Stomach (tissue), 9 donors: Measurements from ENCODE around the gene CEP112. TPM values are rescaled to one million over a fixed set of nuclear protein-coding genes. Genes with fewer than 3 reads are reported as not detected.

ENCODE experiments used
- DNase-seq, 2 donors: peaks; one replicate each; pipeline versions ENCODE4 v3.0.0 to v3.0.0-alpha.2; 2013 to 2019
- H3K27ac ChIP-seq, 5 donors: fragments of 200-600 bp in 4 of 5; sonication (generic) in 4 of 5; one replicate each; pipeline ENCODE4 v1.5.1; 2013 to 2019; ENCODE audit warnings: mild to moderate bottlenecking in 1 of 5, moderate library complexity in 1 of 5
- H3K27me3 ChIP-seq, 3 donors: fragments of 200-600 bp; sonication (generic); one replicate each; pipeline ENCODE4 v1.5.1; 2017 to 2019; ENCODE audit warnings: mixed run types in 1 of 3
- H3K36me3 ChIP-seq, 4 donors: fragments of 200-600 bp; sonication (generic); 1 replicate in 3 of 4; 2 replicates in 1 of 4; pipeline ENCODE4 v1.5.1; 2016 to 2019
- H3K4me1 ChIP-seq, 4 donors: fragments of 200-600 bp; sonication (generic); one replicate each; pipeline ENCODE4 v1.5.1; 2016 to 2019
- H3K4me3 ChIP-seq, 4 donors: fragments of 200-600 bp; sonication (generic) in 3 of 4; one replicate each; pipeline ENCODE4 v1.5.1; 2016 to 2019; ENCODE audit warnings: mild to moderate bottlenecking in 1 of 4
- H3K9me3 ChIP-seq, 4 donors: fragments of 200-600 bp; sonication (generic); one replicate each; pipeline ENCODE4 v1.5.1; 2016 to 2019
- CTCF ChIP-seq, 7 experiments: fragments of 450-650 bp in 4 of 7; fragments of 200-600 bp in 3 of 7; sonication (generic) in 3 of 7; IDR thresholded peaks; one replicate each; pipeline ENCODE4 v1.5.1; 2016 to 2019; ENCODE audit warnings: antibody characterized with exemption in 7 of 7, control low read depth in 2 of 7, mild to moderate bottlenecking in 1 of 7
- EP300 ChIP-seq: sonication (generic); formaldehyde crosslinking; IDR thresholded peaks from one replicate; pipeline ENCODE4 v1.6.1; 2017; ENCODE audit warnings: antibody characterized with exemption
- POLR2A ChIP-seq, 4 donors: fragments of 450-650 bp; IDR thresholded peaks; one replicate each; pipeline ENCODE4 v1.6.1; 2016; ENCODE audit warnings: antibody characterized with exemption in 4 of 4, control low read depth in 2 of 4, mild to moderate bottlenecking in 1 of 4, moderate library complexity in 1 of 4
- POLR2AphosphoS5 ChIP-seq, 3 donors: sonication (generic); formaldehyde crosslinking; IDR thresholded peaks; one replicate each; pipeline ENCODE4 v1.6.1; 2016; ENCODE audit warnings: antibody characterized with exemption in 3 of 3
- WGBS, 5 donors: extraction: QIAGEN DNeasy Blood & Tissue Kit in 3 of 5; methylation state at CpG; one replicate each; pipeline versions ENCODE4 v1.1.5 to v1.1.7; 2013 to 2018; 5-methylcytosine and 5-hydroxymethylcytosine counted together
- intact Hi-C: fragments of 100-400 bp; cut with DNase I; formaldehyde crosslinking; loops from one replicate; pipeline ENCODE4 v1.15.1; 2023; ENCODE audit warnings: low total_unique reads
- polyA plus RNA-seq, 3 donors: library from polyadenylated mRNA; stranded (reverse); fragments of 200-250 nt; gene quantifications; one replicate each; pipeline ENCODE4 v1.2.3, GENCODE V29; 2013
- total RNA-seq, 5 donors: library from RNA; depleted of rRNA; stranded (reverse); fragments of >200 nt; gene quantifications; one replicate each; pipeline versions ENCODE4 v1.1.0 to v1.2.3, GENCODE V29; 2014 to 2016
- donor health status: healthy with polysubstance abuse.
- donor health status: Bipolar disorder and iron deficiency.
- donor health status: healthy.

Gene CEP112
- total and polyA plus RNA-seq, 8 donors: 3.5 to 108 (median 13.3) TPM

- H3K36me3 ChIP-seq: no peaks in the 10 kb centered on the region
- DNase-seq: no peak
- 90 to 96% (median 93%) methylated on average over 1 of the region's 1 CpG for WGBS, 5 donors
- H3K4me1 ChIP-seq: no peaks in the 10 kb centered on the region
- no peak overlapping the region for H3K4me3 ChIP-seq
- H3K9me3 ChIP-seq: peaks cover 0 to 12% (median 12%) of the 10 kb centered on the region in 4 donors
- intact Hi-C loops: loop anchor here (10.0 kb wide), 1 partner anchor 242 kb away; no protein-coding TSS in a partner anchor
- no peak for TF ChIP-seq CTCF (IDR thresholded peaks at IDR 0.05)
- TF ChIP-seq POLR2AphosphoS5 (IDR thresholded peaks at IDR 0.05): no peak
- TF ChIP-seq POLR2A (IDR thresholded peaks at IDR 0.05): no peak
- TF ChIP-seq EP300: no peak
- H3K27me3 ChIP-seq: no peaks in the 10 kb centered on the region
- no peak overlapping the region for H3K27ac ChIP-seq
These were observed 394.8 kb downstream of the CEP112 start for GRCh38 chr17:65797101-65797500.

GRCh38 chr17:65794572-65794971 lies 397.4 kb downstream of the CEP112 start:
- Histone ChIP-seq H3K9me3 (no peaks in the 10 kb centered on the region), H3K27ac (no peak overlapping the region), H3K4me3 (no peak overlapping the region), H3K4me1 (no peaks in the 10 kb centered on the region), H3K36me3 (no peaks in the 10 kb centered on the region), H3K27me3 (no peaks in the 10 kb centered on the region)
- 35 to 57% (median 39%) methylated on average over 5 of the region's 5 CpGs for WGBS, 5 donors
- TF ChIP-seq CTCF (IDR thresholded peaks at IDR 0.05) (peak in 5 of 7 experiments; percentile 35 to 72 (median 63)), POLR2A (IDR thresholded peaks at IDR 0.05) (no peak)
- peak; percentile 38 to 45 for DNase-seq
- intact Hi-C loops: loop anchor here (10.0 kb wide), 1 partner anchor 240 kb away; no protein-coding TSS in a partner anchor

GRCh38 chr17:65790241-65790640 lies 401.7 kb downstream of the CEP112 start:
- 72 to 84% (median 75%) methylated on average over 4 of the region's 4 CpGs for WGBS, 5 donors
- intact Hi-C loops: loop anchor here (10.0 kb wide), 1 partner anchor 235 kb away; no protein-coding TSS in a partner anchor
- H3K9me3 ChIP-seq: no peaks in the 10 kb centered on the region
- DNase-seq: no peak
- H3K27ac ChIP-seq: no peak overlapping the region
- TF ChIP-seq POLR2A (IDR thresholded peaks at IDR 0.05): no peak
- no peak overlapping the region for H3K4me3 ChIP-seq
- no peaks in the 10 kb centered on the region for H3K27me3 ChIP-seq
- peaks cover 0 to 10% (median 4%) of the 10 kb centered on the region in 4 donors for H3K4me1 ChIP-seq
- H3K36me3 ChIP-seq: no peaks in the 10 kb centered on the region

GRCh38 chr17:65787503-65787902 lies 404.4 kb downstream of the CEP112 start:
- peaks cover 7 to 25% (median 21%) of the 10 kb centered on the region in 4 donors for H3K4me1 ChIP-seq
- 92 to 97% (median 94%) methylated on average over 1 of the region's 1 CpG for WGBS, 5 donors
- intact Hi-C loops: no loop called here
- TF ChIP-seq CTCF (IDR thresholded peaks at IDR 0.05) (no peak), EP300 (no peak), POLR2AphosphoS5 (IDR thresholded peaks at IDR 0.05) (no peak), POLR2A (IDR thresholded peaks at IDR 0.05) (no peak)
- H3K27ac ChIP-seq: no peak overlapping the region
- no peaks in the 10 kb centered on the region for H3K9me3 ChIP-seq
- no peaks in the 10 kb centered on the region for H3K27me3 ChIP-seq
- no peak overlapping the region for H3K4me3 ChIP-seq
- no peaks in the 10 kb centered on the region for H3K36me3 ChIP-seq
- DNase-seq: no peak

GRCh38 chr17:65786479-65786878 lies 405.5 kb downstream of the CEP112 start:
- no peak overlapping the region for H3K27ac ChIP-seq

More at GRCh38 chr17:65786479-65786878, 405.5 kb downstream of the CEP112 start:
- H3K36me3 ChIP-seq: no peaks in the 10 kb centered on the region
- H3K27me3 ChIP-seq: no peaks in the 10 kb centered on the region
- H3K4me3 ChIP-seq: no peak overlapping the region
- DNase-seq: no peak
- intact Hi-C loops: no loop called here
- 84 to 98% (median 92%) methylated on average over 5 of the region's 5 CpGs for WGBS, 5 donors
- TF ChIP-seq EP300: no peak
- no peak for TF ChIP-seq POLR2A (IDR thresholded peaks at IDR 0.05)
- no peak for TF ChIP-seq CTCF (IDR thresholded peaks at IDR 0.05)
- TF ChIP-seq POLR2AphosphoS5 (IDR thresholded peaks at IDR 0.05): no peak
- peaks cover 7 to 25% (median 21%) of the 10 kb centered on the region in 4 donors for H3K4me1 ChIP-seq
- no peaks in the 10 kb centered on the region for H3K9me3 ChIP-seq
